ENCODE measurements around the gene LRRC4C. TPM values are rescaled to one million over a fixed set of nuclear protein-coding genes. Genes with fewer than 3 reads are reported as not detected.
"Not testable (repeated sequence)": the region's sequence is repeated elsewhere in the genome, so short reads cannot be mapped to it uniquely, and the experiment has no call there.

The LRRC4C gene
- total and polyA plus RNA-seq, 4 donors = 0.10 to 0.93 (median 0.30) TPM

GRCh38 chr11:40921246-40921645 lies 538.2 kb downstream of the LRRC4C start:
- Histone ChIP-seq H3K4me3 (ENCODE audit: low read depth in 1 of 3, low read length in 3 of 3) (no peak overlapping the region), H3K9me3 (ENCODE audit: control insufficient read depth in 4 of 4, low read length in 3 of 4) (no peaks in the 10 kb centered on the region), H3K36me3 (ENCODE audit: control insufficient read depth in 4 of 4, insufficient read depth in 3 of 4, low read depth in 1 of 4, low read length in 3 of 4) (no peaks in the 10 kb centered on the region), H3K9ac (ENCODE audit: low read depth in 1 of 2, low read length in 2 of 2) (no peak overlapping the region), H3K27me3 (ENCODE audit: control insufficient read depth in 4 of 4, insufficient read depth in 4 of 4, low read length in 3 of 4) (peaks cover 0 to 2% (median 0%) of the 10 kb centered on the region in 4 donors), H3K4me1 (ENCODE audit: control insufficient read depth in 4 of 4, insufficient read depth in 4 of 4, low read length in 3 of 4) (no peaks in the 10 kb centered on the region), H3K27ac (ENCODE audit: low read depth in 1 of 2, low read length in 2 of 2) (no peak overlapping the region)
- DNase-seq (ENCODE audit: low spot score) = no peak
- TF ChIP-seq, protein P1, sequence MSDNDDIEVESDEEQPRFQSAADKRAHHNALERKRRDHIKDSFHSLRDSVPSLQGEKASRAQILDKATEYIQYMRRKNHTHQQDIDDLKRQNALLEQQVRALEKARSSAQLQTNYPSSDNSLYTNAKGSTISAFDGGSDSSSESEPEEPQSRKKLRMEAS (IDR thresholded peaks at IDR 0.05) = no peak
- TF ChIP-seq YY1 (IDR thresholded peaks at IDR 0.05) (no peak), GABPA (IDR thresholded peaks at IDR 0.05 in 1 of 2, conservative IDR thresholded peaks at IDR 0.05 in 1 of 2) (no peak), TAF1 (conservative IDR thresholded peaks at IDR 0.05) (no peak), RXRA (IDR thresholded peaks at IDR 0.05) (no peak), FOXA2 (IDR thresholded peaks at IDR 0.05) (no peak)
- TF ChIP-seq, protein P2, sequence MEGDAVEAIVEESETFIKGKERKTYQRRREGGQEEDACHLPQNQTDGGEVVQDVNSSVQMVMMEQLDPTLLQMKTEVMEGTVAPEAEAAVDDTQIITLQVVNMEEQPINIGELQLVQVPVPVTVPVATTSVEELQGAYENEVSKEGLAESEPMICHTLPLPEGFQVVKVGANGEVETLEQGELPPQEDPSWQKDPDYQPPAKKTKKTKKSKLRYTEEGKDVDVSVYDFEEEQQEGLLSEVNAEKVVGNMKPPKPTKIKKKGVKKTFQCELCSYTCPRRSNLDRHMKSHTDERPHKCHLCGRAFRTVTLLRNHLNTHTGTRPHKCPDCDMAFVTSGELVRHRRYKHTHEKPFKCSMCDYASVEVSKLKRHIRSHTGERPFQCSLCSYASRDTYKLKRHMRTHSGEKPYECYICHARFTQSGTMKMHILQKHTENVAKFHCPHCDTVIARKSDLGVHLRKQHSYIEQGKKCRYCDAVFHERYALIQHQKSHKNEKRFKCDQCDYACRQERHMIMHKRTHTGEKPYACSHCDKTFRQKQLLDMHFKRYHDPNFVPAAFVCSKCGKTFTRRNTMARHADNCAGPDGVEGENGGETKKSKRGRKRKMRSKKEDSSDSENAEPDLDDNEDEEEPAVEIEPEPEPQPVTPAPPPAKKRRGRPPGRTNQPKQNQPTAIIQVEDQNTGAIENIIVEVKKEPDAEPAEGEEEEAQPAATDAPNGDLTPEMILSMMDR (IDR thresholded peaks at IDR 0.05; ENCODE audit: low read depth, low read length, missing input control) = no peak
- TF ChIP-seq, protein P3, sequence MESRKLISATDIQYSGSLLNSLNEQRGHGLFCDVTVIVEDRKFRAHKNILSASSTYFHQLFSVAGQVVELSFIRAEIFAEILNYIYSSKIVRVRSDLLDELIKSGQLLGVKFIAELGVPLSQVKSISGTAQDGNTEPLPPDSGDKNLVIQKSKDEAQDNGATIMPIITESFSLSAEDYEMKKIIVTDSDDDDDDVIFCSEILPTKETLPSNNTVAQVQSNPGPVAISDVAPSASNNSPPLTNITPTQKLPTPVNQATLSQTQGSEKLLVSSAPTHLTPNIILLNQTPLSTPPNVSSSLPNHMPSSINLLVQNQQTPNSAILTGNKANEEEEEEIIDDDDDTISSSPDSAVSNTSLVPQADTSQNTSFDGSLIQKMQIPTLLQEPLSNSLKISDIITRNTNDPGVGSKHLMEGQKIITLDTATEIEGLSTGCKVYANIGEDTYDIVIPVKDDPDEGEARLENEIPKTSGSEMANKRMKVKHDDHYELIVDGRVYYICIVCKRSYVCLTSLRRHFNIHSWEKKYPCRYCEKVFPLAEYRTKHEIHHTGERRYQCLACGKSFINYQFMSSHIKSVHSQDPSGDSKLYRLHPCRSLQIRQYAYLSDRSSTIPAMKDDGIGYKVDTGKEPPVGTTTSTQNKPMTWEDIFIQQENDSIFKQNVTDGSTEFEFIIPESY (IDR thresholded peaks at IDR 0.05) = no peak

DNA sequence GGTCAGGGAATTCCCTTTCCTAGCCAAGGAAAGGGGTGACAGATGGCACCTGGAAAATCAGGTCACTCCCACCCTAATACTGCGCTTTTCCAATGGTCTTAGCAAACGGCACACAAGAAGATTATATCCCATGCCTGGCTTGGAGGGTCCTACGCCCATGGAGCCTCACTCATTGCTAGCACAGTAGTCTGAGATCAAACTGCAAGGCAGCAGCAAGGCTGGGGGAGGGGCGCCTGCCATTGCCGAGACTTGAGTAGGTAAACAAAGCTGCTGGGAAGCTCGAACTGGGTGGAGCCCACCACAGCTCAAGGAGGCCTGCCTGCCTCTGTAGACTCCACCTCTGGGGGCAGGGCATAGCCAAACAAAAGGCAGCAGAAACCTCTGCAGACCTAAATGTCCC lies 548.7 kb downstream of the LRRC4C start:
- H3K9ac ChIP-seq (ENCODE audit: low read depth in 1 of 2, low read length in 2 of 2); H3K27ac ChIP-seq (ENCODE audit: low read depth in 1 of 2, low read length in 2 of 2); H3K4me1 ChIP-seq (ENCODE audit: control insufficient read depth in 4 of 4, insufficient read depth in 4 of 4, low read length in 3 of 4); DNase-seq (ENCODE audit: low spot score); H3K27me3 ChIP-seq (ENCODE audit: control insufficient read depth in 4 of 4, insufficient read depth in 4 of 4, low read length in 3 of 4); H3K36me3 ChIP-seq (ENCODE audit: control insufficient read depth in 4 of 4, insufficient read depth in 3 of 4, low read depth in 1 of 4, low read length in 3 of 4); H3K9me3 ChIP-seq (ENCODE audit: control insufficient read depth in 4 of 4, low read length in 3 of 4); H3K4me3 ChIP-seq (ENCODE audit: low read depth in 1 of 3, low read length in 3 of 3): not testable (repeated sequence)
- 74% methylated on average over 6 of the region's 6 CpGs for WGBS

GRCh38 chr11:40894501-40894900 lies 565.0 kb downstream of the LRRC4C start:
- Histone ChIP-seq H3K4me1 (ENCODE audit: control insufficient read depth in 4 of 4, insufficient read depth in 4 of 4, low read length in 3 of 4) (no peaks in the 10 kb centered on the region), H3K27me3 (ENCODE audit: control insufficient read depth in 4 of 4, insufficient read depth in 4 of 4, low read length in 3 of 4) (no peaks in the 10 kb centered on the region), H3K9ac (ENCODE audit: low read depth in 1 of 2, low read length in 2 of 2) (no peak overlapping the region), H3K4me3 (ENCODE audit: low read depth in 1 of 3, low read length in 3 of 3) (no peak overlapping the region), H3K9me3 (ENCODE audit: control insufficient read depth in 4 of 4, low read length in 3 of 4) (no peaks in the 10 kb centered on the region), H3K36me3 (ENCODE audit: control insufficient read depth in 4 of 4, insufficient read depth in 3 of 4, low read depth in 1 of 4, low read length in 3 of 4) (no peaks in the 10 kb centered on the region), H3K27ac (ENCODE audit: low read depth in 1 of 2, low read length in 2 of 2) (no peak overlapping the region)
- TF ChIP-seq HNF4A (conservative IDR thresholded peaks at IDR 0.05) = no peak
- TF ChIP-seq TAF1 (conservative IDR thresholded peaks at IDR 0.05) = no peak
- TF ChIP-seq RAD21 (IDR thresholded peaks at IDR 0.05) = no peak
- TF ChIP-seq, protein P3 (IDR thresholded peaks at IDR 0.05) = no peak
- TF ChIP-seq EGR1 (IDR thresholded peaks at IDR 0.05; ENCODE audit: low read depth in 2 of 2) = no peak
- TF ChIP-seq, protein P1 (IDR thresholded peaks at IDR 0.05) = no peak
- TF ChIP-seq, protein P4, sequence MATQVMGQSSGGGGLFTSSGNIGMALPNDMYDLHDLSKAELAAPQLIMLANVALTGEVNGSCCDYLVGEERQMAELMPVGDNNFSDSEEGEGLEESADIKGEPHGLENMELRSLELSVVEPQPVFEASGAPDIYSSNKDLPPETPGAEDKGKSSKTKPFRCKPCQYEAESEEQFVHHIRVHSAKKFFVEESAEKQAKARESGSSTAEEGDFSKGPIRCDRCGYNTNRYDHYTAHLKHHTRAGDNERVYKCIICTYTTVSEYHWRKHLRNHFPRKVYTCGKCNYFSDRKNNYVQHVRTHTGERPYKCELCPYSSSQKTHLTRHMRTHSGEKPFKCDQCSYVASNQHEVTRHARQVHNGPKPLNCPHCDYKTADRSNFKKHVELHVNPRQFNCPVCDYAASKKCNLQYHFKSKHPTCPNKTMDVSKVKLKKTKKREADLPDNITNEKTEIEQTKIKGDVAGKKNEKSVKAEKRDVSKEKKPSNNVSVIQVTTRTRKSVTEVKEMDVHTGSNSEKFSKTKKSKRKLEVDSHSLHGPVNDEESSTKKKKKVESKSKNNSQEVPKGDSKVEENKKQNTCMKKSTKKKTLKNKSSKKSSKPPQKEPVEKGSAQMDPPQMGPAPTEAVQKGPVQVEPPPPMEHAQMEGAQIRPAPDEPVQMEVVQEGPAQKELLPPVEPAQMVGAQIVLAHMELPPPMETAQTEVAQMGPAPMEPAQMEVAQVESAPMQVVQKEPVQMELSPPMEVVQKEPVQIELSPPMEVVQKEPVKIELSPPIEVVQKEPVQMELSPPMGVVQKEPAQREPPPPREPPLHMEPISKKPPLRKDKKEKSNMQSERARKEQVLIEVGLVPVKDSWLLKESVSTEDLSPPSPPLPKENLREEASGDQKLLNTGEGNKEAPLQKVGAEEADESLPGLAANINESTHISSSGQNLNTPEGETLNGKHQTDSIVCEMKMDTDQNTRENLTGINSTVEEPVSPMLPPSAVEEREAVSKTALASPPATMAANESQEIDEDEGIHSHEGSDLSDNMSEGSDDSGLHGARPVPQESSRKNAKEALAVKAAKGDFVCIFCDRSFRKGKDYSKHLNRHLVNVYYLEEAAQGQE (IDR thresholded peaks at IDR 0.05) = no peak
- WGBS = 80% methylated on average over 2 of the region's 2 CpGs
- no peak for DNase-seq (ENCODE audit: low spot score)

Data from liver (tissue), 9 donors.